ENCODE results near the gene KIAA0825.

Gene KIAA0825

GRCh38 chr5:94440015-94440414, 178.4 kb downstream of the KIAA0825 start:
- DNase-seq (ENCODE audit: low spot score): no peak

DNA sequence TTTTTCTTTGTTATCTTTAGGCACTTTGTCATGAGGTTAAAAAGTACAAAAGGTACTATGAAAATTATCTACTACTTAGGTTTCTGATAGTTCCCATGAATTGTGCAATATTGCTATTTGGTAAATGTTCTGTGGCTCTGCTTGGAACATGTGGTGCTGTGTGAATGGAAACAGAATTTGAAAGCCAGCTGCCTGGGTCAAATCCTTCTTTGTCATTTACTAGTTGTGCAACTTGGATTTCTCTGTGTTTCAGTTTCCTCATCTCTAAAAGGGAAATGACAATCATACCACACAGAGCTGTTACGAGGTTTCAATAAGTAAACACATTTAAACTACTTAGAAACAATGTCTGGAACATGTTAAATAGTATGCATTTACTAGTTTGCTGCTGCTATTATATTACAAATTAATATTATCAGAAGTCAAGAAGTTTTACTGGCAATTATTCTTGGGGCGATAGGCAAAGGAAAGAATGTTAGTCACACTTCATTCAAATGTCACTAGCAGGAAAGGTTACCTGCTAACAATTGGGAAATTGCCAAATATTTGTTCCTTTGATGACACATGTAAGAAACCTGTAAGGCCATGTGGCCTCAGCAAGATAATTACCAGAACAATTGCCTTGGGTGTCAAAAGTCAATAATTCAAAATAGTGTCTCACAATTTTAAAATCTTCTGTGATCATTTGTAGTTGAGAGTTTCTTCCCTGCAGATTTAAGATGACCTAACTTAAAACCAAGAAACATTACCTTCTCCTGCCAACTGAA, 184.8 kb downstream of the KIAA0825 start:
- DNase-seq (ENCODE audit: low spot score): no peak

GRCh38 chr5:94432499-94432898, 185.9 kb downstream of the KIAA0825 start:
- DNase-seq (ENCODE audit: low spot score): no peak

- no peak for DNase-seq (ENCODE audit: low spot score)
Observed at GRCh38 chr5:94431696-94432095, 186.7 kb downstream of the KIAA0825 start.

GRCh38 chr5:94429566-94429965, 188.8 kb downstream of the KIAA0825 start:
- no peak for DNase-seq (ENCODE audit: low spot score)

GRCh38 chr5:94425396-94425795, 193.0 kb downstream of the KIAA0825 start:
- DNase-seq (ENCODE audit: low spot score): no peak

- no peak for DNase-seq (ENCODE audit: low spot score)
Observed at GRCh38 chr5:94423411-94423810, 195.0 kb downstream of the KIAA0825 start.

GRCh38 chr5:94422812-94423211, 195.6 kb downstream of the KIAA0825 start:
- DNase-seq (ENCODE audit: low spot score): peak; percentile 1

- DNase-seq (ENCODE audit: low spot score): no peak
Observed at GRCh38 chr5:94420885-94421284, 197.5 kb downstream of the KIAA0825 start.

- DNase-seq (ENCODE audit: low spot score): no peak
Observed at GRCh38 chr5:94415798-94416197, 202.6 kb downstream of the KIAA0825 start.

DNA sequence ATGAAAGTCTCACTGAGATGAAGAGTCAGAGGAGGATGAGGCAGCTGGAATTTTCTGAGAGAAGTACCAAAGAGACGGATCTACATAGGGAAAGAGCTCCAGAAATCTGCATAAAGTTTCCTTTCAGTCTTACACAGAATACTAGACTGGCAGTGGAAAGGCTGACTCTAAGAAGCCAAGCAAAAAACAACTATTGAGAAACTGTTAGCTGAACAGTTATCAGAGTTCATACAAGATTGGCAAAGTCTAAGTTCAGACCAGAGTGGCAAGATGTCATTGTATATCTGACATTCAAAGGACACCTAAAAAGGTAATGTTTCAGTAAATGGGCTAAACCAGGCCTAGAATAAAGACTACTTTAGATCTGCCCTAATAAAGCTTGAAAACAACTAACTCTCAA, 209.0 kb downstream of the KIAA0825 start:
- no peak for DNase-seq (ENCODE audit: low spot score)

DNA sequence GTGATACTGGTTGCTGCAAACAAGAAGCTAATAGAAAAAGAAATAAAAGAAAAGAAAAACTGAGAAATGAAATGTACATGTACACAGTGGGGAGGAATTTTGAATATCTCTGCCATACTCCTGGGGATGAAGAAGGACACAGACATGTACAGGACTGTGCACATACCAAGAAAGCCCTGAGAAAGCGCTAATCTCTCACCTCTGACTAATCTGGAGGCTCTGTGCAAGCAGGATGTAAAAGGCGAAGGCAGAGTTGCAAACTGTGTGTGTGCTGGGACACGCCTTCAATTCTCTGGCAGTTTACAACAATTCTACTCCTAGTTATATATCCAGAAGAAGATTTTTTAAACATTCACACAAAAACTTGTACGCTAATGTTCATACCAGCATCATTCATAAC, 211.4 kb downstream of the KIAA0825 start:
- no peak for DNase-seq (ENCODE audit: low spot score)

GRCh38 chr5:94403483-94403882, 214.9 kb downstream of the KIAA0825 start:
- no peak for DNase-seq (ENCODE audit: low spot score)

GRCh38 chr5:94402096-94402495, 216.3 kb downstream of the KIAA0825 start:
- no peak for DNase-seq (ENCODE audit: low spot score)

GRCh38 chr5:94397508-94397907, 220.9 kb downstream of the KIAA0825 start:
- DNase-seq (ENCODE audit: low spot score): no peak

DNA sequence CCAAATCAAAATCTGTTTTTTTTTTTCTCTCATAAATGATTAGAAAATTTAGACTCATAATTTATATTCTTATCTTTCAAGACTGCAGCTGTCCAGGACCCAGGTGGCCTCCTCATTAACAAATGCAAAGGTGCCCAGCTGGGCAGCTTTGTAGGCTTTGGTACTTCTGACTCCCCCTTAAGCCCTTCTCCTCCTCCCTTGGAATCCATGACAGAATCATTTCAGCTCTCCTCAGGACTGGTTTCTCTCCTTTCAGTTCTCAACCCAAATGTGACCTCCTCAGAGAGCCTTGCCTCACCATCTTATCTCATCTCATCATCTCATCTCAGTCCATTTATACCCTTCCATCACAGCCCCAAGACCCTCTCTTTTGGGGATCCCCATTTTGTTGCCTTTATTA, 221.7 kb downstream of the KIAA0825 start:
- no peak for DNase-seq (ENCODE audit: low spot score)

- no peak for DNase-seq (ENCODE audit: low spot score)
Observed at GRCh38 chr5:94395468-94395867, 222.9 kb downstream of the KIAA0825 start.

GRCh38 chr5:94391996-94392395, 226.4 kb downstream of the KIAA0825 start:
- DNase-seq (ENCODE audit: low spot score): no peak

DNA sequence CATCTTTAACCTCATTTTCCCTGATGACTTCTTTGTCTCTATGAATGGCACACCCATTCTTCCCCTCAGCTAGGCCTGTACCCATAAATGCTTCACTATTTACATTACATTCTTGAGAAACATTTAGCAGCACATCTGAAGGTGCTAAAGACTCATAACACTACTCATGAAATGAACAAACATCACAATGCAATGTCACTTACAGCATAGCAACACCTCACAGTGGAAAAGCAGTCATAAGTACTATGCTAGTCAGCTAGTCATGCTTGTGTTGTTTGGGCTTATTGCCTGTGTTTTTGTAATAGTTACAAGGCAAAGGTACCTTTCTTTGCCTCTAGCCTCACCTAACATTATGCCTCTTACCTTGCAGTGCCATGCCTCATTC, 228.9 kb downstream of the KIAA0825 start:
- no peak for DNase-seq (ENCODE audit: low spot score)

DNA sequence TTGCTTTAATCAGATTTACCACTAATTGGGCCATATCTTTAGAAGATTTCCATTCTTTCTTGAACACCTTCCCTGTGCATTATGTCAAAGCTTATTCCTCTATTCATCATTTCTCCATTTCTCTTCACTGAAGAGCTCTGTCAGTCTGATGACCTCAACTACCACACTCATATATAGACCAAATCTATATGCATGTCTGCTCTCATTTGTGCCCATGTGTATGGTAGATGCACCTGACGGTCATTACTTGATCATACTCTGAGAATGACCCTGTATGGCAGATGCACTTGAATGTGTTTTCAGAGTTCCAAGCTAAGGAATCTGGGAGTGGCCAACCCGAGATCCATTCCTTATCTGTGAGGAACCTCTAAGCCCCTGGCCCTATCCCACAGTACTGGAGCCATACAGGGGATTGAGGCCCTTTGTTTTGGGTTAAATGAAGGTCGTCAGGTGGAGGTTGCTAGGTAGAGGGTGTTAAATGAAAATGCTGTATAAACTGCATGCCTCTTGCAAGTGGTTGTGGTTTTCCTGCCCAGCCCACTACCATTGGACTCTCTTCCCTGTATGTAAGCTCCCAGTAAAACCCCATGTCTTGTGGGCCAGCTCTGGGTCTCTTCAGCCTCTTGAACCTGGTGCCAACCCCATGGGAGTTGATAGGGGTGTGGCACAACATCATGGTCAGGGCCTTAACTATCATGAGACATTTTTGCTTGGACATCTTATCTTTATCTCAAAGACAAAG, 229.5 kb downstream of the KIAA0825 start:
- no peak for DNase-seq (ENCODE audit: low spot score)

- no peak for DNase-seq (ENCODE audit: low spot score)
Observed at GRCh38 chr5:94385767-94386166, 232.6 kb downstream of the KIAA0825 start.

GRCh38 chr5:94378062-94378461, 240.3 kb downstream of the KIAA0825 start:
- no peak for DNase-seq (ENCODE audit: low spot score)

DNA sequence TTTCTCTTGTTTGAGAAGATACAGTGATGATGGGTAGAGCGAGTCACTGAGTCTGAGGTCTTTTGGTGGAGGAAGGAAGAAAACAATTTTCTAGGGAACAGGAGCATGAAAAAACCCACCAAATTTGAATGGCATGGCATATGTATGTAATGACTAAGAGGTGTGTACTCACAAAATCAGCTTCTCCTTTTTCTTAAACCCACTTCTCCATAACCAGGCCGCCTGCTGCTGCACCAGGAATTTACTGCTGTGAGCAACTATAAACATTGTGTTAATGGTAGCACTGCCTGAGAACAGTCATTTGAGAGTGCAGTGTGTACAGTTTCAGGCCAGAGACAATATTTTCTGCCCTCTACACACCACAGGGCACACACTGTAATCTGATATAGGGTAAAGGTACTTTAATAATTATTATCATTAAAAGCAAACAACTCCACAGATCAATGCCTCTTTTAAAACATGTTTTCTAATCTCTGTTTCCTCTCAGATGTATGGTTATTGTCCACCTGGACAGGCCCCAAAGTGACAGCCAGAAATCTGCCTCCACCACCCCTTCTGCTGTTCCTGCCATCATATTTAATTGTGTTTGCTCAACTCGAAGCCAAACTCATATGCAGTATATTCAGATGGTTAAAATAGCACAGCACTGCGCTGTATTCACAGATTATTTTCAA, 241.6 kb downstream of the KIAA0825 start:
- DNase-seq (ENCODE audit: low spot score): no peak
